OCI-LY7 (cell line): Measurements from ENCODE around the gene ELMOD3. TPM values are rescaled to one million over a fixed set of nuclear protein-coding genes. Genes with fewer than 3 reads are reported as not detected.

Experiments
- BruUV-seq: library from RNA; stranded (reverse); fragments of 400-500 nt; replicated peaks from 2 replicates; lab custom pipeline; 2021; lab: Mats Ljungman, UMichigan
- CTCF ChIA-PET: fragments of 300-600 bp; sonication (Branson Sonifier 250); formaldehyde crosslinking; loops from one replicate; lab custom pipeline; 2022; ENCODE audit warnings: antibody characterized with exemption; ENCODE audit not compliant: unreplicated experiment; lab: Charles Lee
- POLR2A ChIA-PET: fragments of 300-600 bp; sonication (Branson Sonifier 250); formaldehyde crosslinking; loops from one replicate; lab custom pipeline; 2022; ENCODE audit warnings: antibody characterized with exemption; lab: Charles Lee
- DNase-seq: peaks from one replicate; pipeline ENCODE4 v3.0.0-alpha.2; 2015; ENCODE audit warnings: low spot score
- H2AFZ ChIP-seq: fragments of 200-600 bp; sonication (generic), shearing (Covaris generic); 2 replicates; pipeline ENCODE4 v1.6.1; 2014; ENCODE audit warnings: mild to moderate bottlenecking, antibody characterized with exemption, low read length, moderate library complexity
- H3K27ac ChIP-seq: fragments of 200-600 bp; sonication (generic); 2 replicates; pipeline ENCODE4 v1.5.1; 2014; ENCODE audit warnings: mixed run types, low read depth, mild to moderate bottlenecking, moderate library complexity, low read length, inconsistent platforms; ENCODE audit not compliant: poor library complexity, severe bottlenecking
- H3K36me3 ChIP-seq: fragments of 200-600 bp; sonication (generic); 2 replicates; pipeline ENCODE4 v1.6.1; 2014; ENCODE audit warnings: mild to moderate bottlenecking, antibody characterized with exemption, low read length, moderate library complexity, mixed read lengths; ENCODE audit not compliant: insufficient read depth
- H3K4me1 ChIP-seq: fragments of 200-600 bp; sonication (generic); 2 replicates; pipeline ENCODE4 v1.5.1; 2014; ENCODE audit warnings: mild to moderate bottlenecking, low read length; ENCODE audit not compliant: insufficient read depth, poor library complexity, severe bottlenecking
- H3K4me2 ChIP-seq: fragments of 200-600 bp; sonication (generic); 2 replicates; pipeline ENCODE4 v1.6.1; 2014; ENCODE audit warnings: mild to moderate bottlenecking, low read length
- H3K4me3 ChIP-seq: fragments of 200-600 bp; sonication (generic); 2 replicates; pipeline ENCODE4 v1.5.1; 2014; ENCODE audit warnings: mild to moderate bottlenecking, low read depth, low read length; ENCODE audit not compliant: poor library complexity, severe bottlenecking
- H3K79me2 ChIP-seq: fragments of 200-600 bp; sonication (generic); 2 replicates; pipeline ENCODE4 v1.6.1; 2016; ENCODE audit warnings: low read depth, mild to moderate bottlenecking, low read length, moderate library complexity, mixed read lengths; ENCODE audit not compliant: insufficient read depth
- H3K9me2 ChIP-seq: fragments of 200-600 bp; sonication (generic); 2 replicates; pipeline ENCODE4 v1.6.1; 2016; ENCODE audit warnings: mild to moderate bottlenecking, low read length, mixed read lengths; ENCODE audit not compliant: insufficient read depth
- H3K9me3 ChIP-seq: fragments of 200-600 bp; sonication (generic); 2 replicates; pipeline ENCODE4 v1.6.1; 2014; ENCODE audit warnings: mild to moderate bottlenecking, mixed run types, low read length, mixed read lengths
- H4K20me1 ChIP-seq: fragments of 200-600 bp; sonication (generic); 2 replicates; pipeline ENCODE4 v1.6.1; 2014; ENCODE audit warnings: mild to moderate bottlenecking, antibody characterized with exemption, low read length, moderate library complexity, mixed read lengths; ENCODE audit not compliant: insufficient read depth
- CTCF ChIP-seq: fragments of 200-600 bp; sonication (generic); conservative IDR thresholded peaks from 2 replicates; pipeline ENCODE4 v1.5.1; 2014; ENCODE audit warnings: mild to moderate bottlenecking, antibody characterized with exemption, low read length, moderate library complexity, mixed read lengths
- EZH2phosphoT487 ChIP-seq: fragments of 200-600 bp; sonication (generic); IDR thresholded peaks from 2 replicates; pipeline ENCODE4 v1.6.1; 2018; ENCODE audit warnings: low read depth, borderline replicate concordance, mild to moderate bottlenecking, mixed run types, antibody characterized with exemption, low read length, moderate library complexity, mixed read lengths
- intact Hi-C: fragments of 100-400 bp; cut with micrococcal nuclease; formaldehyde crosslinking; loops from one replicate; pipeline ENCODE4 v1.10.0; 2022; ENCODE audit not compliant: unreplicated experiment
- total RNA-seq, 2 experiments: library from RNA; depleted of rRNA in 1 of 2; stranded (reverse); fragments of >200 nt in 1 of 2; shearing (Covaris generic) in 1 of 2; gene quantifications; 2 replicates each; pipeline ENCODE4 v1.2.3, GENCODE V29; 2014 to 2022

ELMOD3 gene
- total RNA-seq, 2 experiments from 2014 or later = 12.0 to 18.5 TPM

- ChIA-PET POLR2A (interaction anchor here (0.6 to 1.0 kb wide), 2 partner anchors 24 to 180 kb away, joined by 3 read pairs; partner anchors contain the start of gene SH2D6), CTCF (no interaction called here)
- Histone ChIP-seq H3K4me2 (no peak overlapping the region), H2AFZ (no peak overlapping the region), H3K79me2 (no peaks in the 10 kb centered on the region), H3K36me3 (no peaks in the 10 kb centered on the region), H3K4me1 (peaks cover 8% of the 10 kb centered on the region), H4K20me1 (no peaks in the 10 kb centered on the region), H3K9me3 (no peaks in the 10 kb centered on the region), H3K9me2 (no peaks in the 10 kb centered on the region), H3K27ac (no peak overlapping the region), H3K4me3 (no peak overlapping the region)
- no peak for DNase-seq
- no TSS peak for BruUV-seq
- TF ChIP-seq EZH2phosphoT487 = no peak
- TF ChIP-seq CTCF = no peak
- intact Hi-C loops = no loop called here
Measured at GRCh38 chr2:85393836-85394235, 39.3 kb downstream of the ELMOD3 start.

GRCh38 chr2:85394261-85394681 is 39.7 kb downstream of the ELMOD3 start:
- Histone ChIP-seq H3K9me2 (no peaks in the 10 kb centered on the region), H3K4me1 (peaks cover 8% of the 10 kb centered on the region), H3K79me2 (no peaks in the 10 kb centered on the region), H3K4me3 (no peak overlapping the region), H3K36me3 (no peaks in the 10 kb centered on the region), H2AFZ (no peak overlapping the region), H3K27ac (no peak overlapping the region), H3K4me2 (no peak overlapping the region), H3K9me3 (no peaks in the 10 kb centered on the region), H4K20me1 (no peaks in the 10 kb centered on the region)
- ChIA-PET POLR2A (interaction anchor here (0.6 kb wide), 1 partner anchor 1268 kb away, joined by 3 read pairs; no protein-coding TSS in a partner anchor), CTCF (no interaction called here)
- intact Hi-C loops = no loop called here
- no peak for DNase-seq
- BruUV-seq = no TSS peak
- TF ChIP-seq CTCF (no peak), EZH2phosphoT487 (no peak)

DNA sequence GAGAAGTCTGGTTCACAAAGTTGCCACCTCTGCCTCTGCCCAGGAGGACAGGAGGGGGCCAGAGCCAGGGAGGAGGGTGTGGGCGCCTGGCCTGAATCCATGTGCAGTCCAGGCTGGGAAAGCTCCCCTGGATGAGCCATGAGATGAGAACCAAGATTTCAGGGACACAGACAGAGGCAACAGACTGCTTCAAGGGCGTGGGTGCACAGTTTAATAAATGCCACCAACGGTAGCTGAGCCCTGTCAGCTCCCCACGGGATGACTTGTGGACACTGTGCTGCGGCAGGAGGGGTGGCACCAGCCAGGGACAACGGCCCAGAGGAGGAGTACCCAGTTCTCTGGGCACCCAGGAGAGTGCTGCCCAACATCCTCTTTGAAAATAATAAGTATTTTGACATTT is 40.4 kb downstream of the ELMOD3 start:
- Histone ChIP-seq H3K9me3 (no peaks in the 10 kb centered on the region), H2AFZ (no peak overlapping the region), H3K4me1 (peaks cover 8% of the 10 kb centered on the region), H3K79me2 (no peaks in the 10 kb centered on the region), H4K20me1 (no peaks in the 10 kb centered on the region), H3K27ac (no peak overlapping the region), H3K9me2 (no peaks in the 10 kb centered on the region), H3K4me3 (no peak overlapping the region), H3K4me2 (no peak overlapping the region), H3K36me3 (no peaks in the 10 kb centered on the region)
- BruUV-seq = no TSS peak
- intact Hi-C loops = no loop called here
- CTCF ChIA-PET = interaction anchor here (0.6 kb wide), 1 partner anchor 22 kb away, joined by 6 read pairs; no protein-coding TSS in a partner anchor
- TF ChIP-seq EZH2phosphoT487 (no peak), CTCF (no peak)
- POLR2A ChIA-PET = interaction anchor here (0.6 kb wide), 1 partner anchor 13 kb away, joined by 5 read pairs; no protein-coding TSS in a partner anchor
- DNase-seq = no peak
